OCI-LY7 (cell line): ENCODE measurements around the gene AP1G2.

ENCODE experiments used
- CTCF ChIP-seq: fragments of 200-600 bp; sonication (generic); conservative IDR thresholded peaks from 2 replicates; pipeline ENCODE4 v1.5.1; 2014; ENCODE audit warnings: mild to moderate bottlenecking, antibody characterized with exemption, low read length, moderate library complexity, mixed read lengths
- EZH2phosphoT487 ChIP-seq: fragments of 200-600 bp; sonication (generic); IDR thresholded peaks from 2 replicates; pipeline ENCODE4 v1.6.1; 2018; ENCODE audit warnings: low read depth, borderline replicate concordance, mild to moderate bottlenecking, mixed run types, antibody characterized with exemption, low read length, moderate library complexity, mixed read lengths

- TF ChIP-seq CTCF: no peak
- no peak for TF ChIP-seq EZH2phosphoT487
These were observed 36.2 kb downstream of the AP1G2 start for GRCh38 chr14:23531391-23531790.
